NT2/D1 (cell line): ENCODE measurements around the gene LTC4S.

Source experiments
- YY1 ChIP-seq: IDR thresholded peaks from 2 replicates; pipeline ENCODE4 v1.6.1; 2011; ENCODE audit not compliant: insufficient read length, insufficient read depth
- ZNF274 ChIP-seq: IDR thresholded peaks from 2 replicates; pipeline ENCODE4 v1.6.1; 2011; ENCODE audit warnings: mild to moderate bottlenecking, low read depth, low read length

DNA sequence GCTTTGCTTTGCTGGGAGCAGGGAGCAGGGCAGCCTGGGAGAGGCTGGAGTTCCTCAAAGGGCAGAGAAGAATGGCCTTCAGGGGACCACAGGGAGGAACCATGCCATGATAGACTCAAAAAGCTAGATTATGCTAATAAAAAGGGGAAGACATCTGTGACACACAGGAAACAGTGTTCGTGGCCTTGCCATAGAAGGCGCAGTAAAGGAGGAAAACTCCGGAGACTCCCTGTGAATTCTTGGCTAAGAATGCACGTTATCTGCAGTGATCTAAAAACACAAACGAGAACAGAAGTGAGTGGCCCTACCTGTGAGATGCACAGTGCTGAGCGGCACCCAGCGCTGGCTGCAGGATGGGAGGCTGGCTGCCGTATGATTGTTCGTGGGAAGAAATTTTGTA is 15.9 kb upstream of the LTC4S start:
- TF ChIP-seq ZNF274 (no peak), YY1 (no peak)
